Loucy (cell line): ENCODE results near the gene TMBIM6.

ENCODE experiments used
- H2AFZ ChIP-seq: fragments of 200-600 bp; sonication (generic); 2 replicates; pipeline ENCODE4 v1.6.0; 2016; ENCODE audit warnings: antibody characterized with exemption, mild to moderate bottlenecking, low read length, moderate library complexity
- H3F3A ChIP-seq: fragments of 200-600 bp; 2 replicates; pipeline ENCODE4 v1.6.0; 2016; ENCODE audit warnings: antibody characterized with exemption, low read depth, mild to moderate bottlenecking
- H3K27me3 ChIP-seq: fragments of 200-600 bp; sonication (generic); 2 replicates; pipeline ENCODE4 v1.6.1; 2014; ENCODE audit warnings: low read length, mild to moderate bottlenecking; ENCODE audit not compliant: insufficient read depth, poor library complexity, severe bottlenecking
- H3K36me3 ChIP-seq: fragments of 200-600 bp; sonication (generic); 2 replicates; pipeline ENCODE4 v1.6.1; 2016; ENCODE audit warnings: low read length; ENCODE audit not compliant: insufficient read depth
- H3K4me1 ChIP-seq: fragments of 200-600 bp; sonication (generic); 2 replicates; pipeline ENCODE4 v1.5.1; 2014; ENCODE audit warnings: low read length, mild to moderate bottlenecking; ENCODE audit not compliant: insufficient read depth, poor library complexity, severe bottlenecking
- H3K4me2 ChIP-seq: fragments of 200-600 bp; sonication (generic); 2 replicates; pipeline ENCODE4 v1.6.0; 2014; ENCODE audit warnings: antibody characterized with exemption, low read length, low read depth, mild to moderate bottlenecking; ENCODE audit not compliant: poor library complexity, severe bottlenecking
- H3K4me3 ChIP-seq: fragments of 200-600 bp; sonication (generic); 2 replicates; pipeline ENCODE4 v1.5.1; 2014; ENCODE audit warnings: low read length, mild to moderate bottlenecking, mixed read lengths; ENCODE audit not compliant: poor library complexity, severe bottlenecking
- H3K79me2 ChIP-seq: fragments of 200-600 bp; sonication (generic); 2 replicates; pipeline ENCODE4 v1.6.1; 2014; ENCODE audit warnings: low read length; ENCODE audit not compliant: insufficient read depth
- H3K9ac ChIP-seq: fragments of 200-600 bp; sonication (generic); 2 replicates; pipeline ENCODE4 v1.6.0; 2014; ENCODE audit warnings: mild to moderate bottlenecking, low read depth, low read length, moderate library complexity; ENCODE audit not compliant: poor library complexity, severe bottlenecking
- H3K9me2 ChIP-seq: fragments of 200-600 bp; sonication (generic); replicated peaks from 2 replicates; pipeline ENCODE4 v1.6.1; 2016; ENCODE audit warnings: low read depth, low read length, mixed read lengths
- H3K9me3 ChIP-seq: fragments of 200-600 bp; sonication (generic); 2 replicates; pipeline ENCODE4 v1.6.1; 2014; ENCODE audit warnings: mild to moderate bottlenecking, antibody characterized with exemption, low read length, low read depth; ENCODE audit not compliant: insufficient read depth
- H4K20me1 ChIP-seq: fragments of 200-600 bp; sonication (generic); 2 replicates; pipeline ENCODE4 v1.6.0; 2014; ENCODE audit warnings: antibody characterized with exemption, low read length, mild to moderate bottlenecking; ENCODE audit not compliant: insufficient read depth, poor library complexity, severe bottlenecking
- CTCF ChIP-seq: fragments of 200-600 bp; sonication (generic); conservative IDR thresholded peaks from 2 replicates; pipeline ENCODE4 v1.5.1; 2014; ENCODE audit warnings: mild to moderate bottlenecking, antibody characterized with exemption, low read length
- EZH2phosphoT487 ChIP-seq: fragments of 200-600 bp; IDR thresholded peaks from 2 replicates; pipeline ENCODE4 v1.6.1; 2018; ENCODE audit warnings: antibody characterized with exemption, mild to moderate bottlenecking, moderate library complexity, borderline replicate concordance

Gene TMBIM6

GRCh38 chr12:49805409-49805808, 64.1 kb downstream of the TMBIM6 start:
- TF ChIP-seq EZH2phosphoT487, result no peak
- no peak for TF ChIP-seq CTCF
- Histone ChIP-seq H3K9me3 (no peaks in the 10 kb centered on the region), H3K4me3 (no peak overlapping the region), H3K9me2 (no peaks in the 10 kb centered on the region), H3F3A (no peaks in the 10 kb centered on the region), H3K9ac (no peak overlapping the region), H2AFZ (no peak overlapping the region), H3K36me3 (peaks cover 46% of the 10 kb centered on the region; the same call in 1 of the 2 replicates), H3K4me2 (no peak overlapping the region), H4K20me1 (no peaks in the 10 kb centered on the region), H3K79me2 (peaks cover 6% of the 10 kb centered on the region; the same call in 1 of the 2 replicates), H3K27me3 (no peaks in the 10 kb centered on the region), H3K4me1 (no peaks in the 10 kb centered on the region)

GRCh38 chr12:49806321-49806813, 65.0 kb downstream of the TMBIM6 start:
- H3K4me1 ChIP-seq, result peaks cover under 1% of the 10 kb centered on the region
- H3K79me2 ChIP-seq, result peaks cover 6% of the 10 kb centered on the region; the same call in 1 of the 2 replicates
- no peak overlapping the region for H2AFZ ChIP-seq
- H4K20me1 ChIP-seq, result no peaks in the 10 kb centered on the region
- H3K27me3 ChIP-seq, result no peaks in the 10 kb centered on the region
- H3K36me3 ChIP-seq, result peaks cover 38% of the 10 kb centered on the region; the same call in 1 of the 2 replicates
- no peaks in the 10 kb centered on the region for H3K9me2 ChIP-seq
- no peak overlapping the region for H3K9ac ChIP-seq
- no peak overlapping the region for H3K4me2 ChIP-seq
- TF ChIP-seq EZH2phosphoT487 (no peak), CTCF (no peak)
- no peaks in the 10 kb centered on the region for H3K9me3 ChIP-seq
- H3F3A ChIP-seq, result no peaks in the 10 kb centered on the region
- H3K4me3 ChIP-seq, result no peak overlapping the region

- no peaks in the 10 kb centered on the region for H3K27me3 ChIP-seq
- H3K4me1 ChIP-seq, result peaks cover 6% of the 10 kb centered on the region
- H3K36me3 ChIP-seq, result peaks cover 33% of the 10 kb centered on the region; the same call in 1 of the 2 replicates
- H3K9me3 ChIP-seq, result no peaks in the 10 kb centered on the region
- H3K4me3 ChIP-seq, result no peak overlapping the region
- no peak overlapping the region for H3K4me2 ChIP-seq
- peaks cover 6% of the 10 kb centered on the region; the same call in 1 of the 2 replicates for H3K79me2 ChIP-seq
- no peak for TF ChIP-seq CTCF
- no peak for TF ChIP-seq EZH2phosphoT487
- H3K9me2 ChIP-seq, result no peaks in the 10 kb centered on the region
- no peaks in the 10 kb centered on the region for H3F3A ChIP-seq
- H2AFZ ChIP-seq, result no peak overlapping the region
- no peak overlapping the region for H3K9ac ChIP-seq
- H4K20me1 ChIP-seq, result no peaks in the 10 kb centered on the region
Observed at GRCh38 chr12:49806877-49807276, 65.5 kb downstream of the TMBIM6 start.
